ENCODE data around the gene UROS.

Gene UROS

DNA sequence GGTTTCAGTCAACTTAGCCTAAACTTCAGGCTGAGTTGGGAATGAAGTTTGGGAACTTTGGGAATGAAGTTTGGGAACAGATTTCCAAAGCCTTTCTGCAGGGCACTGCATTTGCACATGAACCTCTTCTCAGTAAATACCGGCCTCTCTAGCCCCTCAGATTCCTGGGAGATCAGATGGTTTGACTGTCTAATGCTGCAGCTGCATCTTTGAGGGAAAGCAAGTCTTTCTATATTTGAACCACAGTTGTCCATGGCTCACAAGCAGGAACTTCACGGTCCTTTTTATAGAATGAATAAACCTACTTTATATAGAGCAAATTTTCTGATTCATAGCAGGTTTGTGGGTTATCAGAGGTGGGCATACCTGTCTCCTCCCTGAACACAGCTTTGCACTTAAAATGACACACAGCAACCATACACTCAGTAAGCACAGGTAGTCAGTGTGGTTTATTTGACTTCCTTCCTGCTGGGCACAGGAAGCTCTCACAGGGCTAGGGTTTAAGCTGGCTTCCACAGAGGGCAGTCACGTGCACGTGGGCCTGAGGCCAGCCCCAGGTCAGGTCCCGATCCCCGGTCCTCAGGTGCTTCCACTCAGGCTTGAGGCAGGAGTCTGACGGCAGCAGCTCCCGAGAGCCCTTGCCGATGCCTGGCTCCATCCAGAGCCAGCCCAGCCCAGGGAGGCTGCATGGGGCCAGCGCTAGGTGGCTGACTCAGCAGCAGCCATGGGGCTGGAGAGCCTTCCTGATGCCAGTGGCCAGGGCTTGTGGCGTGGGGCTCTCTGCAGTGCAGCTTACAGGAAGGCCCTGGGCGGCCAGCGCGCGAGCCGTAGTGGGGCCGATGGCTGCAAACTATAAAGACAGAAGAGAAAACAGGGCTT lies 34.7 kb downstream of the UROS start:
- no peak for DNase-seq (ENCODE audit: low read depth)

DNA sequence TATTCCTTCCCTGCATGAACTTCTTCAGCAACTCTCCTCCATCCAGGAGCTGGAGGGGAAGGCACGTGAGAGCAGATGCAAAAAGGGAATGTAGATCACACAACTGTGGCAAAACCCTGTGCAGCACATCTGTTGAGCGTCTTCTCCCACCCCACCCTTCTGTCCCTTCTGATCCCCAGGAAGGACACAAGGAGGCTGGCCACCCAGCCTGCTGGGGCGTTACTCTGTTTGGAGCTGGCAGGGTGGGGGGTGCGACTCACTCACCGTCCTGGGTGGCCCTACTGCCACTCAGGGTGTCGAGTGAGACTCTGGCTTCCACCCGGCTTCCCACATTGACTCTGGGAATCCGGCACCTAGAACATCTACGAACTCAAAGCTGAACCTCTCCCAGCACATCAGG lies 37.3 kb downstream of the UROS start:
- no peak for DNase-seq (ENCODE audit: low read depth)

DNA sequence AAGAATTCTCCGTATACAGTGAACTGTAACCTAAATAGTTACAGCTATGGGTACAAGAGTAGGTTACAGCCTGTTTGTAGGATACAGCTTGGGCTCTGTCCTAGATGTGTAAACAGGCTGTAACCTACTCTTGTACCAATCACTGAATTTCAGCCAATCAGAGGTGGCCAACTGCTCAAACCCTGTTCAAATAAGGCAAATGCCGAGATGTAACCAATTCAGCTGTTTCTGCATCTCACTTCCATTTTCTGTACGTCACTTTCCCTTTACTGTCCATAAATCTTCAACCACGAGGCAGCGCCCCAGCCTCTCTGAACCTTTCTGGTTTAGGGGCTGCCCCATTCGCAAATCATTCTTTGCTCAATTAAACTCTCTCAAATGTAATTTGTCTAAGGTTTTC lies 39.1 kb downstream of the UROS start:
- no peak for DNase-seq (ENCODE audit: low read depth)

DNA sequence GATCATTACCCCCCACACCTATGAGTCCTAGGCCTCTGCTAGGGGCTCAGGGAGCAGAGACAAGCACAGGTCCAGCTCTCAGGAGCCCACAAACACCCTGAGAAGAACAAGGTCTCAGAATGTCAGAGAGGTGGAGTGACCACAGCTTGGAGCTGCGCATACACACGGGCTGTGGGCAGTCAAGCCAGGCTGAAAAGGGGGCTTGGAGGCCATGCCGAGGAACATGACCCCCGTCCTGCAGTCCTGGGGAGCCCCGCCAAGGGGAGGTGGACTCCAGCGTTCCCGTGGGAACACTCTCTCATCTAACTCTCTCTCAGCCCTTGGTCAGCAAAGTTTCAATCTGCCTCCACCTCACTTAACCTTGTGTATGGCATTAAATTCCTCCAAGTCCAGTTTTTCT lies 39.6 kb downstream of the UROS start:
- no peak for DNase-seq (ENCODE audit: low read depth)

DNA sequence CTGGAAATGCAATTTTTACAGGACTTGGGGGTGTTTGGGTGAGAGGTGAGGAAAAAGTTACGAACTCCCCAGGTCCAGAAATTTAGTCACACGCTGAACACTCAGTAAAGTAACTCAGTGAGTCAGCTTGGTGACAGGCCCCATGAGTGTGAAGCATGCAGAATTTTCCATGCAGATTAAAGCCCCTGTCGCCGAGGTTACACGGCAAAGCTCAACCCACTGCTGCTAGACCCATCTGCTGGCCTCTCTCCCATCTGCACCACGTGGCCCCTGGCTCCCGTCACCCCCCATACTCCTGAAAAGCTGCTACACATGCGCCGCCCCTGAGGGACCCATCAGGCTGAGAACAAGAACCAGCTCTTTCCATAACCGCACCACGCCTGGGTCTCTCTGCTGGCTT lies 40.4 kb downstream of the UROS start:
- DNase-seq (ENCODE audit: low read depth), result no peak

DNA sequence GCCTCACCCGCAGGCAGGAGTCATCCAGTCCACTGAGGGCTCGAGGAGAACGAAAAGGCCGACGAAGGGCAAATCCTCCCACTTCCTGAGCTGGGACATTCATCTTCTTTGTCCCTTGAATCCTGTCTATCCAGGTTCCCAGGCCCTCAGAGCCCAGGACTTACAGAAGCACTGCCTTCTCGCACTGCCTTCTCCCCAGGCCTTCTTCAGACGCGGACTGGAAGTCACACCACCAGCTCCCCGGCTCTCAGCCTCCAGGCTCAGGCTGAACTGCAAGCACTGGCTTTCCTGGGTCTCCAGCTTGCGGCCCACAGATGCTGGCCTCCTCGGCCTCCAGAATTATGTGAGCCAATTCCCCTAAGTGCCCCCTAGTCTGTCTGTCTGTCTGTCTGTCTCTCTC lies 41.0 kb downstream of the UROS start:
- DNase-seq (ENCODE audit: low read depth), result no peak

DNA sequence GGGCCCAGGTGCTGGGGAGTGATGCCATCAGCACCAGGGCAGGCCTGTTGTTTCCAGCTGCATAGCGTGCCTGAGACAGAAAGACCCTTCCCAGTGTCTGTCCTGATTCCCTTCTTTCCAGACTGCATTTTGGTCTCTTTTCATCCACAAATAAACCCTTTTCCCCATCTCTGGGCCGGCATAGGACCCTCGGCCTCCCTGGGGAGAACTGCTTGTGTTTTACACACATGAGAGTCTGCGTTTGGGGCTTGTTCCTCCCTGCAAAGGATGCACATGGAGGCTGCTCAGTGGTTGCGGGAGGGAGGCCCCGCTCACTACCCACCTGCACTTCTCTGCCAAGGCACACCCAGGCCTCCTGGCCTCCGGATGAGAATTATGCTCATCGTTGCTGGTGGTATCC lies 41.7 kb downstream of the UROS start:
- no peak for DNase-seq (ENCODE audit: low read depth)

DNA sequence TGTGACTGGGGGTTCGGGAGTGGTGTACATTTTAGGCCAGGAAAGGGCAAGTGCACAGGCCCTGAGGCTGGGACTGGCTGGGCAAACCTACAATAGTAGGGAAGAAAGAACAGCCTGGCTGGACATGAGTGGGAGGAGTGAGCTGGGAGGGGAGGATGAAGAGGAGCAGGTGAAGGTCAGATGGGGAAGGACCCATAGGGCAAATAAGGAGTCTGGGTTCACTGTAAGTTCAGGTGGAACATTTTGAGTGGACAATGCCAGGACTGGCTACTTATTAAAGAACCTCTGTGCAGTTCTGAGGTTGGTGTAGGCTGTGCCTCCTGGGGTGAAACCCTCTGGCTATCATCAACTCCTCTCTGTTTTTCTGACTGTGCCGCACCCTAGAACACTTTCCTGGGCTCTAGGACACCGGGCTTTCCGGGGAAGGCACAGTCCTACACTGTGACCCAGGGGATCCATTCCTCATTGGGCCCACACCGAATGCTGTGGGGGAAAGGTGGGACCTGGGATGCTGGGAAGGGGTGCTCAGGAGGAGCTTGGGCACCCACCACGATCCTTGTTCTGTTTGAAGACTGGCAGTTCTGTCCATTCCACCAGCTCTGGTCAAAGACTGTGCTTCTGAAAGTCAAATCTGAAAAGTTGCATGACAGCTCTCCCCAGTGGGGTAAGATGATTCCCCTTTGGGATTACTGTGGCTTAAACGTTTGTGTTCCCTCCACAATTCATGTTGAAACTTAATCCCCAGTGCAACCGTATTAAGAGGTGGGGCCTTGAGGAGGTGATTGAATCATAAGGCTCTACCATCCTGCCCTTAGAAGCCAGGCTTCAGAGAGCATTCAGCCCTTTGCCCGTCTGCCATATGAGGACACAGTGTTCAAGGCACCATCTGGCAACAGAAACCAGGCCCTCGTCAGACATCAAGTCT lies 43.4 kb downstream of the UROS start:
- DNase-seq (ENCODE audit: low read depth), result no peak

DNA sequence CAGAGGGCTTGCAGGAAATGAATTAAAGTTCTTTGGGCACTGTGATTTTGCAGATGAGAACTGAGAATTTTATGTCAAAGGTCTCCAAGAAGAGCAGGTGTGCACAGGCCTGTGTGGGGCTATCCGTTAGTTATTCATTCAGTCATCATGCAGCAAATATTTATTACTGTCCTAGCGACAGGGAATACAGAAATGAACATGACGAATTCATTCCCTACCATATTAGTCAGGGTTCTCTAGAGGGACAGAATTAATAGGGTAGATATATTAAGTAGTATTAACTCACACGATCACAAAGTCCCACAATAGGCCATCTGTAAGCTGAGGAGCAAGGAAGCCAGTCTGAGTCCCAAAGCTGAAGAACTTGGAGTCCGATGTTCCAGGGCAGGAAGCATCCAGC lies 44.5 kb downstream of the UROS start:
- no peak for DNase-seq (ENCODE audit: low read depth)

DNA sequence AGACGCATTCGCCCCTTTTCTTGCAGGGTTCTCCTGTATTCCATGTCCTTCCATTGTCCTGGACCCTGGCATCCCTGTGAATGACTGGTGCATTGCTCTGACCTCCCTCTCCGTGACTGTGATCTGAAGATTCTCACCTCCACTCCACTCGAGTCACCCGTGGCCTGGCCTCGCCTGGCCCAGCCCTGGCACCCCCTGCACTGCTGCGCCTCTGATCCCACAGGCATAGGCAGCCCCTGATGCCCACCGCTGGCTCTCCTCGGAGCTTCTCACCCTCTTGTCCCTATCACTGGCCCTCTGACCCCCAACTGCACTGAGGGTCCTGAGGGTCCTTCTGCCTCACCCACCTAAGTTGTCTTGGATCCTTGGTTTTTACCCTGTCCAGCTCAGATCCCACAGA lies 45.3 kb downstream of the UROS start:
- no peak for DNase-seq (ENCODE audit: low read depth)

DNA sequence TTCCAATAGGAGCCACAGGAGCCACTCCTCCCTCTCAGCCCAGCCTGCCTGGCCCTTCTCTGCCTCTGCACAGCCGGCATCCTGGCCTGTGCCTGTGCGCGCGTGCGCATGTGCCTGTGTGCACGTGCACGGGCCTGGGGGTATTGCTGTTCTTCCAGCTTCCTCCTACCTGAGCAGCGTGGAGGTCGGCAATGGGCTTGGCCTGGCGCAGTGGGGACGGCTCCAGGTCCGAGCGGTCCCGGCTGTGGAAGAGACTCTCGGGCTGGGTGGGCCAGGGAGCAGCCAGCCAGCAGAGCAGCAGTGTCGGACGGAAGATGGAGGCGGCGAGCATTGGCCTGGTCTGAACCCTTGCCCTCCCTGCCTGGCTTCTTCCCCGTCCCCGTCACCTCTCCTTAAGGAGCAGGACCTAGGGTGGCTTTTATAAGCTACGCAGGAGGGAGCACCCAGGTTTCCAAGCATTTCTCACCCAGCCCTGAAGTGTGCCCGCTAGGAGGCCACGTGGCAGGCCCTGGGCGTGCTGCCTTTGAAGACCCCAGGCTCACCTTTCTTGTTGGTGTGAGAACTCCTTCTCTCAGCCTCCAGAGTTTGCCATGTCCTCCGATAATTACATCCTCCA lies 47.5 kb downstream of the UROS start, which contains the start of gene MMP21:
MMP21 (minus strand) TSS at position 331 of the 616 bp plus-strand sequence; CDS start at position 331, 0 bp downstream.
- DNase-seq (ENCODE audit: low read depth), result no peak

DNA sequence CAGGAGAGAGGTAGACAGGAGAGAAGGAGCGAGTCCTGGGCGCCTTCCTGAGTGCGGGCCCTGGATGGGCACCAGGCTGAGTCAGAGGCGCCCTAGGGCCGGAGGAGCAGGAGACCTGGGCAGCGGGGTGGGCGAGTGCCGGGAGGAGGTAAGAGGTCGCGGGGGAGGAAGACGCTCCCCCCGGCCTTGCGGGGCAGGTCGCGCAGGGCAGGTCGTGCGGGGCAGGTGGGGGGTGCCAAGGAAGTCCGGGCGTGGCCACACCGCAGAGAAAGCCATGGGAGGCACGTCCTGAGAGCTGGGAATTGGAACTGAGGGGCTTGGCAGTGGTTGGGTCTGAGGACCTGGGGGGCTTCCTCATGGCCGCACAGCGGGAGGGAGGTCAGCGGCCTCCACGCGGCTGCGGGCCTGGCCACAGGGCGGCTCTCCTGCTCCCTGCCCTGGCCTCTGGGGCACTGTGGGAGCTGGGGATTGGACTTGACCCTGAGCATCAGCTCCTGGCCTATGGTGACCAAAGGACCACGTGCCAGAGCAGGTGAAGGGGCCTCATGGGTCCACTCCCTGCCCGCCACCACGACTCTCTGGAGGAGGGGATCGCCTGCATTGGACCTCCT lies 48.4 kb downstream of the UROS start:
- DNase-seq (ENCODE audit: low read depth), result no peak

DNA sequence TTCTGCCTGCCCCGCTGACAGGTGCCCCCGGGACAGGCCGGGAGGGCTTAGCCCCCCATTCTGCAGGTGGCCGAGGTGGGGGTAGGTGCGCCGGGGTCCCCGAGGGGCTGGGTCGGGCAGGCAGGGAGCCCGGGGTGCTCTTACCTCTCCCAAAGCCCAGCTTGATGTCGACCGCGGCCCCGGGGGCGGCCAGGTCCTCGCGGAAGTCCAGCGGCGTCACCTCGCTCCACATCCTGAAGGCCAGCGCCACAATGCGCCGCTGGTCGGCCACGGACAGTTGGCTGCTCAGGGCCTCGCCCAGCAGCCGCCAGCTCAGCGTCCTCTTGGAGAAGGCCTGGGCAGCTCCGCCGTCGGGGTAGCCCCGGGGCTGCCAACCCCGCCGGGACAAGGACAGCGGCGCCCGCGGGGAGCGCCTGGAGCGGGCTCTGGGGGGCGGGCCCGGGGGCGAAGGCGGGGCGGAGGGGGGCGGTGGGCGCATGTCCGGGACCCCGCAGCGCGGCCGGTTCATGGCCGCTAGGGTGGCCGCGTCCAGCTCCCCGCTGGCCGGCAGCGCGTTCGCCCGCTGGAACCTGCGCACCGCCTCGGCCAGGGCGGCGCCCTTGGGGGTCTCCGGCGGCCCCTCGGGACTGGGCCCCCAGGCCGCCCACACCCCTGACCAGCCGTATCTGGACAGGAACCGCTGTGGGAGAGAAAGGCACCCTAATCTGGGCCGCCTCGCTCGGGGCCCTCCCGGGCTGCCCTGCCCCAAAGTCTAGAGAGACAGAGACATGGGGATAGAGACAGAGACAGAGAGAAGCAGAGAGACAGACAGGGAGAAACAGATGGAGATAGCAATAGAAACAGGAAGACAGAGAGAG lies 49.1 kb downstream of the UROS start:
- DNase-seq (ENCODE audit: low read depth), result no peak

DNA sequence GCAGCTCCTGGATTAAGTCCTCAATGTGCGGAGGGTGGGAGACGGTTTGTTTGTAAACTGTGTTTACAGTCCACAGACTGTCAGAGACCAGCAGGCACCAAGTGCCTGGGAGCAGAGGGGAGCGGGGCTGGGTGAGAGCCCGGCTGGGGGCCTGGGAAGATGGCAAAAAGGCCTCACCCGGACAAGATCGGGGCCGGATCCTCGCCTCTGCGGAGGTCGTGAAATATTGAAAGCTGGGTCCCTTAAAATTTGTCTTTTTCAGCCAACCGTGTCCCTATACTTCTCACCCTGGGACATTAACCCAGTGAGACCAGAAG lies 50.2 kb downstream of the UROS start:
- DNase-seq (ENCODE audit: low read depth), result no peak

DNA sequence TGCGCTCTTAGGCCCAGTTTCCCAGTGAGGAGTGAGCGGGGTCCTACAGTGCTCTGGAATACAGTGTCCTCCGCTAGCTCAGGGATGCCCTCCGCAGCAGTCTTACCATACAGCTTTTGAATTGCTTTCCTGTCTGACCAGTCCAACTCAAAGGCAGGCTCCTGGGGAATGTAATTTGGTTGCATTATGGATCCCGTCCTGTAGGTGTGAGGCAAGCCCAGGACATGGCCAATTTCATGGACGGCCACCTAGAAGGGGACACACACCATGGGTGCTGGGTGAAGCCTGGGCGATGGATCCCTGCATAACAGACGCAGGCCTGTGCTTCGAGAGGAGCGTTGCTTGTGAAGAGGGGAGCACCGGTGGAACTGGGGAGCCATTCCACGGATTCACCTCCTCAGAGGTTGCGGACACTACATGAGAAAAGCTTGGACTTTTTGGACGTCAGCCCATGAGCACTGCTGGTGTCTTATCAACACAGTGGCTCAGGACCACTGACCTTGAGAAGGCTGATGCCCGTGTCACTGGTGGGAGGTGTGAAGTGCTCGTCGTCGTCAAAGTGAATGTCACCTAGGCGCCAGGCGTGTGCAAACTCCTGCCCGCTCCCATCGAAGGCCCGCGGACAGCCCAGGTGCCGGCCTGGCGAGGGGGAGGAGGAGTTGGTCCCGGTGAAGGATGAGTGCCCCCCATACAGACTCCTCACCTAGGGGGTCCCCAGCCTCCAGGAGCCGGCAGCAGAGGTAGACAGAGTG lies 50.8 kb downstream of the UROS start:
- no peak for DNase-seq (ENCODE audit: low read depth)

DNA sequence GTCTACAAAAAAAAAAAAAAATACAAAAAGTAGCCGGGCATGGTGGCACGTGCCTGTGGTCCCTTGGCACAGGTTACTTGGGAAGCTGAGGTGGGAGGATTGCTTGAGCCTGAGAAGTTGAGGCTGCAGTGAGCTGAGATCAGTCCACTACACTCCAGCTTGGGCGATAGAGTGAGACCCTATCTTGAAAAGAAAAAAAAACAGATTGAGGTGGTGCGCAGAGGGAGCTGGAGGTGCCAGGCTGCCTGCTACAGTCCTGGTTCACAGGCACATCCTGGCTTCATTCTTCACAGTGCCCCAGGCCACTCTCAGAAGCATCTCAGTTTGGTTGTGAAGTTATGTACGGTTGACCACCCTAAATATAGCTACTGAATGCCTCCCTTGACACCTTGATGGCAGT lies 52.2 kb downstream of the UROS start:
- DNase-seq (ENCODE audit: low read depth), result no peak

DNA sequence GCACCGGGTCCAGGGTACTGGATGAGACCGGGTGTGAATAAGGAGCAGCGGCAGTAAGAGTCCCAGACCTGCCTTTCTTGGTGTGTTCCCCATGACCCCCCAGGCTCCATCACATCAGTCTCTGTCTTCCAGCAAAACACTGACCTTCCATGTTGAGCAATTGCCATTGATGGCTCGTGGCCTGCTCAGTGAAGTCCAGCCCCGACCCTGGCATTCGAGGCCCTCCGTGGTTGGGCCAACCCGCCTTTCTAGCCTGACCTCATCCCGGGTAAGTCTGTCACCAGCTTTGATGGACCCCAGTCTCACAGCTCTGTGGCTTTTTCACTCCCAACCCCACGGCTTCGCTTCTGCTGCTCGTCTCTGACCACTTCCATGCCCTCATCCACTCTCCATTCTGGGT lies 53.9 kb downstream of the UROS start:
- no peak for DNase-seq (ENCODE audit: low read depth)

DNA sequence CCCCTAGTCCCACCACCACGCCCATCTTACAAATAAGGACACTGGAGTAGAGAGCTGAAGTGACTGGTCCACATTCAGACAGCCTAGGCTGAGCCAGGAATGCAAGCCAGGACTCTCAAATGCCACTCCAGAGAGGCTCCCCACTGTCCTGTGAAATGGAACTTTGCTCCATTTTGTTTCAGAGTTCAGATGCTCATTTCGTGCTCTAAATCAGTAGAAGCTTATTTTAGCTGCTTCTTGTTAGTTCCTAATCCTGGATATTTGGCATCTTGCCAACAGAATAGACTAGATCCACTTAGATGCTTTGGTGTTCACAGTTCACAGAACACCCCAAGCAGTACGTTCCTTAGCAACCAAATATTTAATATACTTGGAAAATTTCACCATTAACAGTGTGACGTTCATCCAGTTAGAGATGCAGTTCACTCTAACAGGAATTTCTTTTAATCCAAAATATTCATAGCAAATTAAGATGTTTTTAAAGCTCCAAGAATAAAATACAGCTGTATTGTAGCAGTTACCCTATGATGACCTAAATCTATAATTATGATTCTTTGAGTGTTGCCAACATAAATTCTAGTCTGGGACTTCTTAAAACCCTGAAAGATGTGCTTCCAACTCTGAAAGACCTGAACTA lies 54.7 kb downstream of the UROS start:
- no peak for DNase-seq (ENCODE audit: low read depth)

DNA sequence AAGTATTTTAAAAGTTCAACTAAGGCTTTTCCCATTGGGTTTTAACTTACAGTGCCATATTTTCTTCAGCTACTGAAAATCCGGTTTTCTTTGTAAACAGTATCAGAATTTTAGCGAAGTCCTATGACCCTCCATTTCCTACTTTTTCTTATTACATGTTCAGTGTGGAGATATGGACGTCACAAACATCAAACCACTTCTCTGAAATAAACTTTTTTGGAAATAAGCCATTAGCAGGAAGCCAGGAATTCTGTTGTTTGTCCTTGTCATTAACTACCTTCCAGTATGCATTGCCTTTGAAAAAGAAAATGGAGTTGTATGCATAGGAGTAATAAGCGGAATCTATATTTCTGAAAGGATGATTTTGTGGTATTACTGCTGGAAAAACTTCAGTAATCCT lies 56.5 kb downstream of the UROS start:
- DNase-seq (ENCODE audit: low read depth), result no peak

DNA sequence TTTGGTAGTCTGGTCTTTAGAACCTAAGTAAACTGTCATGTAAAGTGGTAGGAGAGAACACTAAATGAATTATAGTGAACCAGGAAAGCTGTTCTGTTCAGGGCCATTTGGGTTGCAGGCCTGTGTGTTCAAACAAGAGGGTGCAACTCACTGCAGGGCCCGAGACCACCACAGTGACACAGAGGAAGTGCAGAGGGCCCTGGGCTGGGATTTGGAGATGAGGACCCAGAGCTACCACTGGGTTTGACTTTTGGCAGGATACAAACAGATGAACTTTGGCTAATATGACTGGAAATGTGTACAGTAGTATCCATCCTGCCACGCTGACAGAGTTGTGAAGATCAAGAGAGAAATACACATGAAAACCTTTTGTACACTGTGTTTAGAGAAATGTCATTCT lies 57.2 kb downstream of the UROS start:
- DNase-seq (ENCODE audit: low read depth), result no peak

All from CMK (cell line).